SK-N-SH treated with all-trans-retinoic acid at 6 μM for 48 hours (cell line): Measurements from ENCODE around the gene PRKCB.

ENCODE experiments used
- ATAC-seq: fragments of 200-7000 bp; cut with Tn5 transposase; 3 replicates; pipeline ENCODE4 v1.9.1; 2020; ENCODE audit warnings: mild to moderate bottlenecking, moderate library complexity
- ARNTL ChIP-seq: fragments of 450-650 bp; formaldehyde crosslinking; IDR thresholded peaks from 2 replicates; pipeline ENCODE4 v1.5.0; 2020; ENCODE audit warnings: low read depth, mild to moderate bottlenecking, moderate library complexity, borderline replicate concordance
- BACH2 ChIP-seq: fragments of 250-450 bp; sonication (Bioruptor Pico); IDR thresholded peaks from 2 replicates; pipeline ENCODE4 v1.9.0; 2021; ENCODE audit warnings: mild to moderate bottlenecking, borderline replicate concordance
- CREB5 ChIP-seq: fragments of 250-450 bp; sonication (Bioruptor Pico); IDR thresholded peaks from 2 replicates; pipeline ENCODE4 v1.5.1; 2020; ENCODE audit warnings: low read depth, mild to moderate bottlenecking, moderate library complexity
- GLIS3 ChIP-seq: fragments of 250-450 bp; sonication (Bioruptor Pico); IDR thresholded peaks from 2 replicates; pipeline ENCODE4 v1.5.0; 2020; ENCODE audit warnings: mild to moderate bottlenecking, moderate library complexity
- ISL1 ChIP-seq: fragments of 250-450 bp; sonication (Bioruptor Pico); IDR thresholded peaks from 2 replicates; pipeline ENCODE4 v2.1.2; 2022; ENCODE audit warnings: mild to moderate bottlenecking, moderate library complexity
- OSR1 ChIP-seq: fragments of 250-450 bp; sonication (Bioruptor Pico); IDR thresholded peaks from 2 replicates; pipeline ENCODE4 v1.8.0; 2022; ENCODE audit warnings: moderate library complexity, mild to moderate bottlenecking, inconsistent platforms
- PPARA ChIP-seq: fragments of 250-450 bp; sonication (Bioruptor Pico); IDR thresholded peaks from 2 replicates; pipeline ENCODE4 v1.5.0; 2020; ENCODE audit warnings: mild to moderate bottlenecking, borderline replicate concordance
- TCF4 ChIP-seq: fragments of 250-450 bp; sonication (Bioruptor Pico); IDR thresholded peaks from 2 replicates; pipeline ENCODE4 v1.8.0; 2021; ENCODE audit warnings: mild to moderate bottlenecking, moderate library complexity, borderline replicate concordance
- ZC3H10 ChIP-seq: fragments of 250-450 bp; sonication (Bioruptor Pico); IDR thresholded peaks from 2 replicates; pipeline ENCODE4 v1.5.1; 2021; ENCODE audit warnings: mild to moderate bottlenecking, moderate library complexity
- ZFP3 ChIP-seq: fragments of 250-450 bp; sonication (Bioruptor Pico); IDR thresholded peaks from 2 replicates; pipeline ENCODE4 v1.5.0; 2020; ENCODE audit warnings: mild to moderate bottlenecking, moderate library complexity
- ZFP30 ChIP-seq: fragments of 450-650 bp; formaldehyde crosslinking; IDR thresholded peaks from 2 replicates; pipeline ENCODE4 v1.5.0; 2022; ENCODE audit warnings: mild to moderate bottlenecking, moderate library complexity
- ZNF70 ChIP-seq: fragments of 450-650 bp; formaldehyde crosslinking; IDR thresholded peaks from 2 replicates; pipeline ENCODE4 v1.5.0; 2020; ENCODE audit warnings: mild to moderate bottlenecking, moderate library complexity
- ZNF8 ChIP-seq: fragments of 450-650 bp; formaldehyde crosslinking; IDR thresholded peaks from 2 replicates; pipeline ENCODE4 v1.5.0; 2020; ENCODE audit warnings: mild to moderate bottlenecking, moderate library complexity
- TF ChIP-seq, protein P1 (sequence below): fragments of 250-450 bp; sonication (Bioruptor Pico); IDR thresholded peaks from 2 replicates; pipeline ENCODE4 v1.5.0; 2020; ENCODE audit warnings: mild to moderate bottlenecking, moderate library complexity
- TF ChIP-seq, protein P2 (sequence below): fragments of 250-450 bp; sonication (Bioruptor Pico); IDR thresholded peaks from 2 replicates; pipeline ENCODE4 v1.8.0; 2021; ENCODE audit warnings: low read depth, mild to moderate bottlenecking, moderate library complexity, borderline replicate concordance
- TF ChIP-seq, protein P3 (sequence below): fragments of 250-450 bp; sonication (Bioruptor Pico); IDR thresholded peaks from 2 replicates; pipeline ENCODE4 v1.5.1; 2021; ENCODE audit warnings: mild to moderate bottlenecking, moderate library complexity

PRKCB gene

GRCh38 chr16:23967775-23968174 lies 132.0 kb downstream of the PRKCB start:
- ATAC-seq = no peak
- TF ChIP-seq TCF4 (CRISPR knock-in tag) (no peak), ARNTL (CRISPR knock-in tag) (no peak), PPARA (CRISPR knock-in tag) (no peak), OSR1 (CRISPR knock-in tag) (no peak), CREB5 (no peak), ZFP3 (CRISPR knock-in tag) (no peak), ZNF8 (CRISPR knock-in tag) (no peak), ZNF70 (no peak)
- TF ChIP-seq, protein P1, sequence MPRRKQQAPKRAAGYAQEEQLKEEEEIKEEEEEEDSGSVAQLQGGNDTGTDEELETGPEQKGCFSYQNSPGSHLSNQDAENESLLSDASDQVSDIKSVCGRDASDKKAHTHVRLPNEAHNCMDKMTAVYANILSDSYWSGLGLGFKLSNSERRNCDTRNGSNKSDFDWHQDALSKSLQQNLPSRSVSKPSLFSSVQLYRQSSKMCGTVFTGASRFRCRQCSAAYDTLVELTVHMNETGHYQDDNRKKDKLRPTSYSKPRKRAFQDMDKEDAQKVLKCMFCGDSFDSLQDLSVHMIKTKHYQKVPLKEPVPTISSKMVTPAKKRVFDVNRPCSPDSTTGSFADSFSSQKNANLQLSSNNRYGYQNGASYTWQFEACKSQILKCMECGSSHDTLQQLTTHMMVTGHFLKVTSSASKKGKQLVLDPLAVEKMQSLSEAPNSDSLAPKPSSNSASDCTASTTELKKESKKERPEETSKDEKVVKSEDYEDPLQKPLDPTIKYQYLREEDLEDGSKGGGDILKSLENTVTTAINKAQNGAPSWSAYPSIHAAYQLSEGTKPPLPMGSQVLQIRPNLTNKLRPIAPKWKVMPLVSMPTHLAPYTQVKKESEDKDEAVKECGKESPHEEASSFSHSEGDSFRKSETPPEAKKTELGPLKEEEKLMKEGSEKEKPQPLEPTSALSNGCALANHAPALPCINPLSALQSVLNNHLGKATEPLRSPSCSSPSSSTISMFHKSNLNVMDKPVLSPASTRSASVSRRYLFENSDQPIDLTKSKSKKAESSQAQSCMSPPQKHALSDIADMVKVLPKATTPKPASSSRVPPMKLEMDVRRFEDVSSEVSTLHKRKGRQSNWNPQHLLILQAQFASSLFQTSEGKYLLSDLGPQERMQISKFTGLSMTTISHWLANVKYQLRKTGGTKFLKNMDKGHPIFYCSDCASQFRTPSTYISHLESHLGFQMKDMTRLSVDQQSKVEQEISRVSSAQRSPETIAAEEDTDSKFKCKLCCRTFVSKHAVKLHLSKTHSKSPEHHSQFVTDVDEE (CRISPR knock-in tag) = no peak

GRCh38 chr16:23968176-23968575 lies 132.4 kb downstream of the PRKCB start:
- no peak for TF ChIP-seq ZC3H10
- no peak for TF ChIP-seq BACH2 (CRISPR knock-in tag)
- TF ChIP-seq PPARA (CRISPR knock-in tag) = no peak
- TF ChIP-seq, protein P2, sequence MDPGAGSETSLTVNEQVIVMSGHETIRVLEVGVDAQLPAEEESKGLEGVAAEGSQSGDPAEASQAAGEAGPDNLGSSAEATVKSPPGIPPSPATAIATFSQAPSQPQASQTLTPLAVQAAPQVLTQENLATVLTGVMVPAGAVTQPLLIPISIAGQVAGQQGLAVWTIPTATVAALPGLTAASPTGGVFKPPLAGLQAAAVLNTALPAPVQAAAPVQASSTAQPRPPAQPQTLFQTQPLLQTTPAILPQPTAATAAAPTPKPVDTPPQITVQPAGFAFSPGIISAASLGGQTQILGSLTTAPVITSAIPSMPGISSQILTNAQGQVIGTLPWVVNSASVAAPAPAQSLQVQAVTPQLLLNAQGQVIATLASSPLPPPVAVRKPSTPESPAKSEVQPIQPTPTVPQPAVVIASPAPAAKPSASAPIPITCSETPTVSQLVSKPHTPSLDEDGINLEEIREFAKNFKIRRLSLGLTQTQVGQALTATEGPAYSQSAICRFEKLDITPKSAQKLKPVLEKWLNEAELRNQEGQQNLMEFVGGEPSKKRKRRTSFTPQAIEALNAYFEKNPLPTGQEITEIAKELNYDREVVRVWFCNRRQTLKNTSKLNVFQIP = no peak
- no peak for TF ChIP-seq TCF4 (CRISPR knock-in tag)
- no peak for TF ChIP-seq ZFP3 (CRISPR knock-in tag)
- TF ChIP-seq ZNF8 (CRISPR knock-in tag) = no peak
- no peak for TF ChIP-seq GLIS3 (CRISPR knock-in tag)
- no peak for TF ChIP-seq ZNF70
- no peak for TF ChIP-seq OSR1 (CRISPR knock-in tag)
- no peak for TF ChIP-seq CREB5
- TF ChIP-seq, protein P3, sequence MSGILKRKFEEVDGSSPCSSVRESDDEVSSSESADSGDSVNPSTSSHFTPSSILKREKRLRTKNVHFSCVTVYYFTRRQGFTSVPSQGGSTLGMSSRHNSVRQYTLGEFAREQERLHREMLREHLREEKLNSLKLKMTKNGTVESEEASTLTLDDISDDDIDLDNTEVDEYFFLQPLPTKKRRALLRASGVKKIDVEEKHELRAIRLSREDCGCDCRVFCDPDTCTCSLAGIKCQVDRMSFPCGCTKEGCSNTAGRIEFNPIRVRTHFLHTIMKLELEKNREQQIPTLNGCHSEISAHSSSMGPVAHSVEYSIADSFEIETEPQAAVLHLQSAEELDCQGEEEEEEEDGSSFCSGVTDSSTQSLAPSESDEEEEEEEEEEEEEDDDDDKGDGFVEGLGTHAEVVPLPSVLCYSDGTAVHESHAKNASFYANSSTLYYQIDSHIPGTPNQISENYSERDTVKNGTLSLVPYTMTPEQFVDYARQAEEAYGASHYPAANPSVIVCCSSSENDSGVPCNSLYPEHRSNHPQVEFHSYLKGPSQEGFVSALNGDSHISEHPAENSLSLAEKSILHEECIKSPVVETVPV = no peak
- no peak for ATAC-seq

- TF ChIP-seq PPARA (CRISPR knock-in tag) (no peak), ARNTL (CRISPR knock-in tag) (no peak), ZFP30 (CRISPR knock-in tag) (no peak), ZNF70 (no peak), ISL1 (CRISPR knock-in tag) (no peak), GLIS3 (CRISPR knock-in tag) (no peak), TCF4 (CRISPR knock-in tag) (no peak), OSR1 (CRISPR knock-in tag) (no peak), BACH2 (CRISPR knock-in tag) (no peak), CREB5 (no peak)
- TF ChIP-seq, protein P1 (CRISPR knock-in tag) = no peak
Observed at GRCh38 chr16:23969468-23970297, 133.9 kb downstream of the PRKCB start.

More at GRCh38 chr16:23969468-23970297, 133.9 kb downstream of the PRKCB start:
- no peak for ATAC-seq
